Adrenal gland (tissue), 5 donors: ENCODE results near the gene SMAGP.
"Not testable (repeated sequence)": the region's sequence is repeated elsewhere in the genome, so short reads cannot be mapped to it uniquely, and the experiment has no call there.

Experiments used
- POLR2A ChIP-seq, 2 donors: fragments of 450-650 bp; IDR thresholded peaks; one replicate each; pipeline ENCODE4 v1.6.1; 2017; ENCODE audit warnings: antibody characterized with exemption in 2 of 2, mild to moderate bottlenecking in 2 of 2, moderate library complexity in 1 of 2
- TF ChIP-seq, protein P1 (sequence below), 6 experiments: fragments of 450-650 bp in 4 of 6; fragments of 200-600 bp in 2 of 6; sonication (generic) in 1 of 6; IDR thresholded peaks; 1 replicate in 5 of 6; 2 replicates in 1 of 6; pipeline versions ENCODE4 v1.5.1 to v1.8.0; 2016 to 2021; ENCODE audit warnings: antibody characterized with exemption in 6 of 6, mild to moderate bottlenecking in 2 of 6, moderate library complexity in 1 of 6
- donor health status: DM: no; HTN: no; CAD: no.

DNA sequence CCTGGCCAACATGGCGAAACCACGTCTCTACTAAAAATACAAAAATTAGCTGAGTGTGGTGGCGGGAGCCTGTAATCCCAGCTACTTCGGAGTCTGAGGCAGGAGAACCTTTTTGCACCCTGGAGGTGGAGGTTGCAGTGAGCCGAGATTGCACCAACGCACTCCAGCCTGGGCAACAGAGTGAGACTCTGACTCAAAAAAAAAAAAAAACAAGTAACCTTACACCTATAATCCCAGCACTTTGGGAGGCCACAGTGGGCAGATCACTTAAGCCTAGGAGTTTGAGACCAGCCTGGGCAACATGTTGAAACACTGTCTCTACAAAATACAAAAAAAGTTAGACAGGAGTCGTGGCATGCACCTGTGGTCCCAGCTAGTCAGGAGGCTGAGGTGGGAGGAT lies 2.6 kb upstream of the SMAGP start:
- TF ChIP-seq, protein P1, sequence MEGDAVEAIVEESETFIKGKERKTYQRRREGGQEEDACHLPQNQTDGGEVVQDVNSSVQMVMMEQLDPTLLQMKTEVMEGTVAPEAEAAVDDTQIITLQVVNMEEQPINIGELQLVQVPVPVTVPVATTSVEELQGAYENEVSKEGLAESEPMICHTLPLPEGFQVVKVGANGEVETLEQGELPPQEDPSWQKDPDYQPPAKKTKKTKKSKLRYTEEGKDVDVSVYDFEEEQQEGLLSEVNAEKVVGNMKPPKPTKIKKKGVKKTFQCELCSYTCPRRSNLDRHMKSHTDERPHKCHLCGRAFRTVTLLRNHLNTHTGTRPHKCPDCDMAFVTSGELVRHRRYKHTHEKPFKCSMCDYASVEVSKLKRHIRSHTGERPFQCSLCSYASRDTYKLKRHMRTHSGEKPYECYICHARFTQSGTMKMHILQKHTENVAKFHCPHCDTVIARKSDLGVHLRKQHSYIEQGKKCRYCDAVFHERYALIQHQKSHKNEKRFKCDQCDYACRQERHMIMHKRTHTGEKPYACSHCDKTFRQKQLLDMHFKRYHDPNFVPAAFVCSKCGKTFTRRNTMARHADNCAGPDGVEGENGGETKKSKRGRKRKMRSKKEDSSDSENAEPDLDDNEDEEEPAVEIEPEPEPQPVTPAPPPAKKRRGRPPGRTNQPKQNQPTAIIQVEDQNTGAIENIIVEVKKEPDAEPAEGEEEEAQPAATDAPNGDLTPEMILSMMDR (IDR thresholded peaks at IDR 0.05), result not testable (repeated sequence)
- TF ChIP-seq POLR2A (IDR thresholded peaks at IDR 0.05), result not testable (repeated sequence)
